ENCODE results near the gene KIF4B.
"Not testable (repeated sequence)": the region's sequence is repeated elsewhere in the genome, so short reads cannot be mapped to it uniquely, and the experiment has no call there.

The KIF4B gene

DNA sequence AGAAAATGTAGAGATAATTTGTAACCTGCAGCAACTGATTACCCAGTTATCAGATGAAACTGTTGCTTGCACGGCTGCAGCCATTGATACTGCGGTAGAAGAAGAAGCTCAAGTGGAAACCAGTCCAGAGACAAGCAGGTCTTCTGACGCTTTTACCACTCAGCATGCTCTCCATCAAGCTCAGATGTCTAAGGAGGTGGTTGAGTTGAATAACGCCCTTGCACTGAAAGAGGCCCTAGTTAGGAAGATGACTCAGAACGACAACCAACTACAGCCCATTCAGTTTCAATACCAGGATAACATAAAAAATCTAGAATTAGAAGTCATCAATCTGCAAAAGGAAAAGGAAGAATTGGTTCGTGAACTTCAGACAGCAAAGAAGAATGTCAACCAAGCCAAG lies 1.7 kb downstream of the KIF4B start:
- DNase-seq: no peak

GRCh38 chr5:155017610-155018009 lies 4.1 kb downstream of the KIF4B start:
- DNase-seq: no peak

DNA sequence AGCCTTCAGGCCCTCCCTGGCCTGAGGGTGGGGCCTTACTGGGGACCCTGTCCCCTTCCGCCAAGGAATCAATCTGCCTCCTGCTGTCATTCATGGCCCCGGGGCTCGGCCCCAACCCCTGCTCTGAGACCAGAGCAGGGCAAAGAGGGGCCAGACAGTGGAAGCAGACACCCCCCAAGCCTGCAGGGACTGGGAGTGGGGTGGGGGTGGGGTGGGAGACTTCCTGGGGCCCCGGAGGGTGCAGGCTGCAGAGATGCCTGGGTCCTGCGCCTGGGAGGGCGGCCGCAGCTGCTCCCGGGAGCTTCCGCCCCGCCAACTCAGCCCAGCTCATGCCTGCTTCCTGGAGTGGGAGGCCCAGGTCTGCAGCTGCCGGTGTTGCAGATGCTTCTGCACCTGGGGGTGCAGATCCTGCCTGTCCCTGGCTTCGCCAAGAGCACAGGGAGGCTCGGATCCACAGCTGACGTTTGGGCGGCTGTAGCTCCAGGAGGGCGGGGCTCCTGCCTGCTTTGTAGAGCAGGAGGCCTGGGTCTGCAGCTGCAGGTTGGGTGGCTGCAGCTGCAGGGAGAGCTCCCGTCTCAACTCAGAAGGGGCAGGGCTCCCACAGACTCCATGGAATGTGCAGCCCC lies 6.2 kb downstream of the KIF4B start:
- no peak for DNase-seq

DNA sequence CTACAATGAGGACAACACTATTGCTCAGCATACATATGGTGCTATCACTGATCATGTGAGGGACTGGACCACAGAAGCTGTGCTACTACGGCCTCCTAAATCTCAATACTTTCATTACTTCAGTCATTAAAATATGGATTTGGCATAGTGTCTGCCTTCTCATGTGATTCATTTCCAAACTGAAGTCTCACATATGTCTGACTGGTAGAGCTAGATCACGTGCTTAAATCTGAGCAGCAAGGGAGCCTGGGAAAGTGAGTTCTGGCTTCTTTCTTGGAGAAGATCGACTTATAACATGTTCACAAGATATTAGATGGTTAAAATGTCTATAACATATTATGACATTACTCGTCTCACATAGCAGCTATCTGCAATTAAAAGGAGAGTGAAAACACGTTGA lies 8.3 kb downstream of the KIF4B start:
- DNase-seq: no peak

DNA sequence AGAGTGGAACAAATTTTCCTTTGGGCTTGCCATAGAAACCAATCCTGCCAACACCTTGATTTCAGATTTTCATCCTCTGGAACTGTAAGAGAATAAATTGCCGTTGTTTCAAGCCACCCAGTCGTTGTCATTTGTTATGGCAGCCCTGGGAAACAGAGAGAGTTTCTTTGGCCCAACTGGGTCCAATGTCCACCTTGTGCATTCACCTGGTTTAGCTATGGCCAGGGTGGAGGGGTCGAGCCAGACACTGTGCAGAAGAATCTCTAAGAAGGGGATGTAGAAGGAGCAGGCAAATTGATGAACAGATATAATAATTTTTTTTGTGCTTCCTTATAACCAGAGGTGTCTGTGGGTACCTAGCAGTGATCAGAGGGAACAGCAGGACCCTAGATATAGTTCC lies 9.8 kb downstream of the KIF4B start:
- DNase-seq: no peak

DNA sequence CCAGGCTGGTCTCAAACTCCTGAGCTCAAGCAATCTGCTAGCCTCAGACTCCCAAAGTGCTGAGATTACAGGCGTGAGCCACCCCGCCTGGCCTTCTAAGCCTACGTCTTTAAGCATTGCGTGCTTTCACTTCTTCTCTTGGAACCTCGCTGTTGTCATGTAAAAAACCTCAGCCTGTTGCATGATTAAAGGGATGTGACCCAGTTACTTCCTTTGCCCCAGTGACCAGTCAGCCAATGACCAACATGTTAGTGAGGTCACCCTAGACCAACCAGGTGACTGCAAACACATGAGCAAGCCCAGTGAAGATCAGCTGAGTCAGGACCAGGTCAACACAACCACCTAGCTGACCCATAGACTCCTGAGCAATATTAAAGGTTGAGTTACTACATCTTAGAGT lies 10.5 kb downstream of the KIF4B start:
- no peak for DNase-seq

DNA sequence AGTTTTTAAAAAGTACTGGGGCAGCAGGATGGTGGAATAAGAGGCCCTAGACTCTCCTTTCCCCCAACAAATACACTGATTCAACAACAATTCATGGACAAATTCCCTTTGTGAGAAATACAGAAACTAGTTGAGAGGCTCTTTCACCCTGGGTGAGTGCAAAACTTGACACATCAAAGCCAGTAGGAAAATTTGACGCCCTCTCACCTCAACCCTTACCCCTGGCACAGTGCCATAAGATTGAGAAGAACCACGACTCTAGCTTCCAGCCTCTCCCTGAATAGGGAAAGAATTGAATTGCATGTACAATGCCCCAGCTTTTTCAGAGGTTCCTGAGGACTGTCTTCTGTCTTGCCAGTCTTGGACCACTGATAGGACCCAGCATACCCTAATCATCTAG lies 12.3 kb downstream of the KIF4B start:
- no peak for DNase-seq

- no peak for DNase-seq
Measured at GRCh38 chr5:155027993-155028629, 14.6 kb downstream of the KIF4B start.

DNA sequence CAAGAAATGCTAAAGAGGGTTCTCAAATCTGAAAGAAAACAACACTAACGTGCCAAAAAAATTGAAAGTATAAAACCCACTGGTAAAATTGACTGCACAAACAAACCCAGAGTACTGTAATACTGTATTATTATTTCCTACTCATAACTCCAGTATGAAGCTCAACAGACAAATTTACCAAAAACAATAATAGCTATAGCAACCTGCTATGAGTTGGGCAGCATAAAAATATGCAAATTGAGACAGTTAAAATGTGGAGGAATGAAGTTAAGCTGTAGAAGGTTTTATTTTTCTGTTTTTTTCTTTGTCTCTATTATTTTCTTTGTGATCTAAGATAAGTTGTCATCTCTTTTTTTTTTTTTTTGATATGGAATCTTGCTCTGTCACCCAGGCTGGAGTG lies 15.7 kb downstream of the KIF4B start:
- no peak for DNase-seq

DNA sequence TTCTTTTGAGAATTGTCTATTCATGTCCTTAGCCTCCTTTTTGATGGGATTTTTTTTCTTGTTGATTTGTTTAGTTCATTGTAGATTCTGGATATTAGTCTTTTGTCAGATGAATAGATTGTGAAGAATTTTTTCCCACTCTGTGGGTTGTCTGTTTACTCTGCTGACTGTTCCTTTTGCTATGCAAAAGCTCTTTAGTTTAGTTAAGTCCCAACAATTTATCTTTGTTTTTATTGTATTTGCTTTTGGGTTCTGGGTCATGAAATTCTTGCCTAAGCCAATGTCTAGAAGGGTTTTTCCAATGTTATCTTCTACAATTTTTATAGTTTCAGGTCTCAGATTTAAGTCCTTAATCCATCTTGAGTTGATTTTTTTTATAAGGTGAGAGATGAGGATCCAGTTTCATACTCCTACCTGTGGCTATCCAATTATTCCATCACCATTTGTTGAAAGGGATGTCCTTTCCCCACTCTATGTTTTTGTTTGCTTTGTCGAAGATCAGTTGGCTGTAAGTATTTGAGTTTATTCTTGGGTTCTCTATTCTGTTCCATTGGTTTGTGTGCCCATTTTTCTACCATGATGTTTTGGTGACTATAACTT lies 20.7 kb downstream of the KIF4B start:
- not testable (repeated sequence) for DNase-seq

GRCh38 chr5:155035087-155035486 lies 21.5 kb downstream of the KIF4B start:
- not testable (repeated sequence) for DNase-seq

GRCh38 chr5:155040984-155041653 lies 27.6 kb downstream of the KIF4B start:
- DNase-seq: no peak

- no peak for DNase-seq
Measured at GRCh38 chr5:155044591-155044990, 31.0 kb downstream of the KIF4B start.

GRCh38 chr5:155046591-155046990 lies 33.0 kb downstream of the KIF4B start:
- DNase-seq: no peak

DNA sequence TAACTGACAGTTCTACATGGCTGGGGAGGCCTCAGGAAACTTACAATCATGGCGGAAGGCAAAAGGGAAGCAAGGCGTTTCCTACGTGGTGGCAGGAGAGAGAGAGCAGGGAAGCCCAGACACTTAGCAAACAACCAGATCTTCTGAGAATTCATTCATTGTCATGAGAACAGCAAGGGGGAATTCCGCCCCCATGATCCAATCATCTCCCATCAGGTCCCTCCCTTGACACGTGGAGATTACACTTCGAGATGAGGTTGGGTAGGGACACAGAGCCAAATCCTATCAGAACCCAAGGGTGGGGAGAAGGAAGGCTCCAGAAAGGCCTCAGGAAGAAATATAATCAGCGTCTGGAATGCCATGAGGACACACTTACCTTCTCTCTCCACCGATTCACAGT lies 34.3 kb downstream of the KIF4B start:
- no peak for DNase-seq

DNA sequence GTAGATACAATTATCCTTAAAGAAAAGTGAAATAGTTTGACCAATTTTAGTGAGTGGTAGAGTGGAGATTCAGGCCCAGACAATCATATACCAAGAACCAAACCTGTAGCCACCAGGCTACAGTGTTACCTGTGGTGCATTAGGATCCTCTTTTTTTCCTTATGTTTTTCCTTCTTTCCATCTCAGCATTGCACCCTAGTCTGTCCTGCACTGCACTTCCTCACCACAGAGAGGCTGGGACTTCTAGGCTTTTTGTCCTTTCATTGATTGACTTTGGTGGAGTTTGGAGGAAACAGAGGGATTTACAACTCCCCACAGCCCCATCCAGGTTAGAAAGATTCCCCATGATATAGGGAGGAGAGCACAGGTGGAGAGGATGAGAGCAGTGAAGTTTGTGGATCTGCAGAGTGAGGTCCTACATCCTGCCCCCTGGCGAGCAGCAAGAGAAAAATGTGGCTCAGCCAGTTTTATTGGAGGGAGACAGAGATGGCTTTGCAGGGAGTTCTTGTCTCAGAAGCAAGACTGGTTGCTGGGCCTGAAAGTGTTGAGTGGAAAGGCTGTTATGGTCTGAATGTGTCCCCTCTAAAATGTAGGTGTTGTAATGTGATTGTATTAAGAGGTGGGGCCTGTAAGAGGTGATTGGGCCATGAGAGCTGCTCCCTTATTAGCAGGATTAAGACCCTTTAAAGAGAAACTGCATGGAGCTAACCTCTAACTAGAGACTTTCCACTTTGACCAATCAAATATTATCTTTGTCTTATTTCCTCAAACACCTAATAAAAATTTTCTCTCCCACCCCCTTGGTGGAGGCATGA lies 36.2 kb downstream of the KIF4B start:
- no peak for DNase-seq

DNA sequence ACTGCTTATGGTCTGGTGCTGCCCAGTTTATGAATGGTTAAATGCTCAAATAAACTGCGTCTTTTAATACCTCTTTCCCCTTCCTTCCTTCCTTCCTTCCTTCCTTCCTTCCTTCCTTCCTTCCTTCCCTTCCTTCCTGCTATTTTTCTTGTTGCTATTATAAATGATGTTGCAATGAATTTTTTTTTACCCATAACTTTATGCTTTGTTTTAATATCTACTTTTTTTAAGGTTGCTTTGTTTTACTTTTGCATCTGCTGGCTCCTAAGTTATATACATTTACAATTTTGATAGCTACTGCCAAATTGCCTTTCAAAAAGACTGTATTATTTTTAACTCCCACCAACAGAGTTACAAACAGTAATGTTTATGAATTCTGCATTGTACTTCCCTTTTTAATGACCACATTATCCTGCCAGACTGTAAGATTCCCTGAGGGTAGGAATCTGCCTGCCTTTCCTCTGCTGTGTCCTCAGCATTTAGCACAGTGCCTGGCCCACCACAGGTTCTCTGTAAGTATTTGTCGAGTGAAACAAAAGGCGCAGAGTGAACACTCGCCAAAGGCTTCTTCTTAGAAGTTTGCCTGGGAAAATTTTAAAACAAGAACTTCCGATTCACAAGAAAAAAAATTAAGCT lies 36.9 kb downstream of the KIF4B start:
- DNase-seq: no peak

DNA sequence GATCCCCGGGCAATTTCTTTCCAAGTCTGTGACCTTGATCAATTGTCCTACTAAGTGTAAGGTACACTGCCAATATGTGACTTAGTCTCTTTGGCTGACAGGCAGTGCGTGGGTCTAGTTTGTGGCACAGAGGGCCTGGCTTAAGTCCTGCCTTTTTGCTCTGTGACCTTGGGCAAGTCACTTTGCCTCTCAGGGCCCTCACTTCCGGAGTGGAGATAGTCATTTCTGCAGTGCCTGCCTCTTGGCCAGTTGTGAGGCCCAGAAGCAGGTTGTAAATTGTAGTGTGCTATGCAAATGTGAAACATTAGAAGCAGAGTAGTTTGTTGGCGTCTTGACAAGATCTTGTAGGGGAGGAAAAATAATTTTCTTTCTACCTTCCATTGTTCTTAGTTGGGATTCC lies 39.0 kb downstream of the KIF4B start:
- DNase-seq: no peak

DNA sequence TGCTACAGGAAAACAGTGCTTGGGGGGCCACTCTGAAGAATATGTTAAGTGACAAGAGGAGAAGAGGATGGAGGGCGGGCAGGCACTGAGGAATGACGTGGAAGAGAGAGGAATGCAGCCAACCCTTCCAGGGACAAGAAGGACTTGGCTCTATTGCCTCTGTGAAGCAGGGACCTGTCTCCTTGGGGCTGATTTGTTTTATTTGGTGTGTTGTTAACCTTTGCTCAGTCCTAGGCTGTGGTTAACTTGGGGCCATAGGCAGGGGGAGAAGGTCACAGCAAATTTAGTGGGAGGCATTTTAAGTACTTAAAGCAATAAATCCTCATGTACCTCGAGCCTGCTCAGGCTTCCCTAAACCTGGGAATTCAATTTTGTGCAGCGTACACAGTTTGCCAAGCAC lies 39.9 kb downstream of the KIF4B start:
- no peak for DNase-seq

GRCh38 chr5:155056644-155057269 lies 43.2 kb downstream of the KIF4B start:
- no peak for DNase-seq

- no peak for DNase-seq
Measured at GRCh38 chr5:155057626-155058025, 44.1 kb downstream of the KIF4B start.

GRCh38 chr5:155064580-155064979 lies 51.0 kb downstream of the KIF4B start:
- no peak for DNase-seq
